ENCODE data around the gene LCORL. TPM values are rescaled to one million over a fixed set of nuclear protein-coding genes. Genes with fewer than 3 reads are reported as not detected.
"Not testable (repeated sequence)": the region's sequence is repeated elsewhere in the genome, so short reads cannot be mapped to it uniquely, and the experiment has no call there.

LCORL gene
- polyA plus RNA-seq, 3 donors from 2014 or later: 8.2 to 15.1 (median 10.6) TPM

- not testable (repeated sequence) for H3K4me3 Mint-ChIP-seq; H3K4me1 Mint-ChIP-seq; H3K27ac Mint-ChIP-seq; H3K36me3 Mint-ChIP-seq; H3K27me3 Mint-ChIP-seq (ENCODE audit: low read depth in 3 of 3); H3K9me3 Mint-ChIP-seq; DNase-seq
These were observed 171.3 kb downstream of the LCORL start for GRCh38 chr4:17850295-17850694.

DNA sequence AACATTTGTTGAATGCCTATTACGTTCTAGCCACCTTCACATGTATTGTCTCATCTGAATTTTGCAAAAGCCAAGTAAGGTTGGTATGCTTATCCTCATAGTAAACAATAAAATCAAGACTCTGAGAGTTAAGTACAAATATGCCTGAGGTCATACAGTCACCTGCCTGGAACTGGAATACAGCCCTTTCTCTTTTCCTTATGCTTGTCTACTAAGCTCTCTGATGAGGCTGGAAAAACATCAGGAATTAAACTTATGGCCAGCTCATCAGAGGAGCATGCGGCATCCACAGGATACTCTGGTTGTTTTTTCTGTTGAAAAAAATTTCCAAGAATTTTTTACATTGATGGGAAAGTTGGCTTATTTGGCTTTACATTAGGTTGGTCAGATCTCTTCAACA is 175.3 kb downstream of the LCORL start:
- Mint-ChIP-seq H3K27me3 (ENCODE audit: low read depth in 3 of 3) (no peaks in the 10 kb centered on the region), H3K4me3 (no peak overlapping the region), H3K27ac (no peak overlapping the region), H3K36me3 (peaks cover 0 to 8% (median 5%) of the 10 kb centered on the region in 3 donors), H3K9me3 (peaks cover 0 to 3% (median 0%) of the 10 kb centered on the region in 6 donors), H3K4me1 (no peaks in the 10 kb centered on the region)
- DNase-seq: no peak

- no peak for DNase-seq
- Mint-ChIP-seq H3K27me3 (ENCODE audit: low read depth in 3 of 3) (no peaks in the 10 kb centered on the region), H3K27ac (peak overlapping the region in 1 of 6 donors; percentile 41), H3K36me3 (peaks cover 0 to 5% (median 0%) of the 10 kb centered on the region in 3 donors), H3K4me3 (no peak overlapping the region), H3K9me3 (no peaks in the 10 kb centered on the region), H3K4me1 (peaks cover 11 to 25% of the 10 kb centered on the region in 2 donors)
These were observed 197.5 kb downstream of the LCORL start for GRCh38 chr4:17823871-17824669.

GRCh38 chr4:17817027-17817426 is 204.5 kb downstream of the LCORL start:
- H3K9me3 Mint-ChIP-seq: no peaks in the 10 kb centered on the region
- peaks cover 16 to 26% of the 10 kb centered on the region in 2 donors for H3K4me1 Mint-ChIP-seq
- no peaks in the 10 kb centered on the region for H3K36me3 Mint-ChIP-seq
- H3K27me3 Mint-ChIP-seq (ENCODE audit: low read depth in 3 of 3): no peaks in the 10 kb centered on the region
- H3K27ac Mint-ChIP-seq: no peak overlapping the region
- peak; percentile 26 to 45 (median 29) for DNase-seq
- peak overlapping the region in 1 of 5 donors; percentile 55 for H3K4me3 Mint-ChIP-seq

DNA sequence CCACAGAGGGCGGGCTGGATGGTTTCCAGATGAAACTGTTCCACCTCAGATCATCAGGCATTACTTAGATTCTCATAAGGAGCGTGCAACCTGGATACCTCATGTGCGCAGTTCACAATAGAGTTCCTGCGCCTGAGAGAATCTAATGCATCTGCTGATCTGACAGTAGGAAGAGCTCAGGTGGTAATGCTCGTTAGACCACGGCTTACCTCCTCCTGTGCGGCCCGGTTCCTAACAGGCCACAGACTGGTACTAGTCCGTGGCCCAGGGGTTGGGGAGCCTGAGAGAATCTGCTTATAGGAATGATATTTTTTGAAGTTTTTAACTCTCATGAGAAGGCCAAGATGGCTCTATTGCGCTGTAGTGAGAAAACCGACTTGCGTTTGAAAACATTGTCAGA is 205.4 kb downstream of the LCORL start:
- Mint-ChIP-seq H3K4me3 (no peak overlapping the region), H3K27me3 (ENCODE audit: low read depth in 3 of 3) (no peaks in the 10 kb centered on the region), H3K36me3 (no peaks in the 10 kb centered on the region), H3K4me1 (peaks cover 19 to 27% of the 10 kb centered on the region in 2 donors), H3K9me3 (no peaks in the 10 kb centered on the region), H3K27ac (peak overlapping the region in 1 of 6 donors; percentile 46)
- no peak for DNase-seq

- Mint-ChIP-seq H3K4me3 (no peak overlapping the region), H3K9me3 (no peaks in the 10 kb centered on the region), H3K4me1 (peaks cover 31 to 41% of the 10 kb centered on the region in 2 donors), H3K27ac (peak overlapping the region in 1 of 6 donors; percentile 39), H3K36me3 (no peaks in the 10 kb centered on the region), H3K27me3 (ENCODE audit: low read depth in 3 of 3) (peaks cover 4 to 6% (median 4%) of the 10 kb centered on the region in 3 donors)
- no peak for DNase-seq
These were observed 207.4 kb downstream of the LCORL start for GRCh38 chr4:17814140-17814539.

DNA sequence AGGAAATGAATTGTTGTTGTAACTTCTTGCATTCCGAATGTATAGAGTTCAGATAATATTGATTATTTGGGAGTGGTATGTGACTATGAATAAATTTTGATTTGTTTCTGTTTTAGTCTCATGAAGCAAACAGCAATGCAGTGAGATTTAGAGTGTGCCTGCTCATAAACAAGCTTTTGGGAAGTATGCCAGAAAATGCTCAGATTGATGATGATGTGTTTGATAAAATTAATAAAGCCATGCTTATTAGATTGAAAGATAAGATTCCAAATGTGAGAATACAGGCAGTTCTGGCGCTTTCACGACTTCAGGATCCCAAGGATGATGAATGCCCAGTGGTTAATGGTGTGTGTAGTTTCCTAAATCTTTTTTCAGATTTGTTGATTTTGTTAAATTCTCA is 208.8 kb downstream of the LCORL start:
- H3K4me1 Mint-ChIP-seq: peaks cover 42 to 54% of the 10 kb centered on the region in 2 donors
- H3K36me3 Mint-ChIP-seq: no peaks in the 10 kb centered on the region
- no peak overlapping the region for H3K4me3 Mint-ChIP-seq
- H3K27me3 Mint-ChIP-seq (ENCODE audit: low read depth in 3 of 3): peaks cover 4 to 6% (median 4%) of the 10 kb centered on the region in 3 donors
- no peak overlapping the region for H3K27ac Mint-ChIP-seq
- no peaks in the 10 kb centered on the region for H3K9me3 Mint-ChIP-seq
- DNase-seq: no peak

GRCh38 chr4:17812125-17812524 is 209.4 kb downstream of the LCORL start:
- no peak for DNase-seq
- H3K27me3 Mint-ChIP-seq (ENCODE audit: low read depth in 3 of 3): peaks cover 4 to 6% (median 4%) of the 10 kb centered on the region in 3 donors
- no peaks in the 10 kb centered on the region for H3K9me3 Mint-ChIP-seq
- H3K4me1 Mint-ChIP-seq: peaks cover 45 to 54% of the 10 kb centered on the region in 2 donors
- peak overlapping the region in 4 of 5 donors; percentile 22 to 90 (median 34) for H3K4me3 Mint-ChIP-seq
- H3K27ac Mint-ChIP-seq: peak overlapping the region in 1 of 6 donors; percentile 13
- H3K36me3 Mint-ChIP-seq: no peaks in the 10 kb centered on the region

- H3K27ac Mint-ChIP-seq: peak overlapping the region; percentile 76 to 99 (median 99)
- H3K4me1 Mint-ChIP-seq: peaks cover 52 to 62% of the 10 kb centered on the region in 2 donors
- no peaks in the 10 kb centered on the region for H3K36me3 Mint-ChIP-seq
- H3K4me3 Mint-ChIP-seq: peak overlapping the region; percentile 90 to 99 (median 96)
- H3K9me3 Mint-ChIP-seq: no peaks in the 10 kb centered on the region
- no peak for DNase-seq
- H3K27me3 Mint-ChIP-seq (ENCODE audit: low read depth in 3 of 3): peaks cover 4 to 6% (median 4%) of the 10 kb centered on the region in 3 donors
These were observed 210.4 kb downstream of the LCORL start for GRCh38 chr4:17811078-17811603.

GRCh38 chr4:17810260-17811077 is 211.1 kb downstream of the LCORL start, which contains the start of the genes DCAF16 and NCAPG:
Gene DCAF16 (minus strand): TSS chr4:17810757. CDS start chr4:17804141, 6,616 bp downstream.
Gene NCAPG (plus strand): TSS chr4:17810979. CDS start chr4:17811078, 99 bp downstream.
- H3K27me3 Mint-ChIP-seq (ENCODE audit: low read depth in 3 of 3): peaks cover 4 to 6% (median 4%) of the 10 kb centered on the region in 3 donors
- H3K4me1 Mint-ChIP-seq: peaks cover 57 to 69% of the 10 kb centered on the region in 2 donors
- H3K4me3 Mint-ChIP-seq: peak within 1 kb of the TSS; percentile 90 to 99 (median 96)
- DNase-seq: peak; percentile 99
- H3K36me3 Mint-ChIP-seq: no peaks in the 10 kb centered on the region
- no peaks in the 10 kb centered on the region for H3K9me3 Mint-ChIP-seq
- peak within 1 kb of the TSS; percentile 97 to 99 (median 99) for H3K27ac Mint-ChIP-seq

- DNase-seq: peak in 1 of 3 donors; percentile 11
- peak overlapping the region; percentile 90 to 99 (median 96) for H3K4me3 Mint-ChIP-seq
- peaks cover 4 to 6% (median 4%) of the 10 kb centered on the region in 3 donors for H3K27me3 Mint-ChIP-seq (ENCODE audit: low read depth in 3 of 3)
- no peaks in the 10 kb centered on the region for H3K9me3 Mint-ChIP-seq
- peak overlapping the region; percentile 97 to 99 (median 99) for H3K27ac Mint-ChIP-seq
- peaks cover 0 to under 1% (median 0%) of the 10 kb centered on the region in 3 donors for H3K36me3 Mint-ChIP-seq
- H3K4me1 Mint-ChIP-seq: peaks cover 59 to 75% of the 10 kb centered on the region in 2 donors
These were observed 211.9 kb downstream of the LCORL start for GRCh38 chr4:17809667-17810066.

- no peaks in the 10 kb centered on the region for H3K9me3 Mint-ChIP-seq
- no peak for DNase-seq
- peaks cover 59 to 81% of the 10 kb centered on the region in 2 donors for H3K4me1 Mint-ChIP-seq
- peaks cover 3 to 20% (median 8%) of the 10 kb centered on the region in 3 donors for H3K36me3 Mint-ChIP-seq
- peak overlapping the region in 3 of 5 donors; percentile 6 to 72 (median 55) for H3K4me3 Mint-ChIP-seq
- H3K27me3 Mint-ChIP-seq (ENCODE audit: low read depth in 3 of 3): peaks cover 4 to 6% (median 4%) of the 10 kb centered on the region in 3 donors
- peak overlapping the region in 3 of 6 donors; percentile 26 to 99 (median 78) for H3K27ac Mint-ChIP-seq
These were observed 214.1 kb downstream of the LCORL start for GRCh38 chr4:17807446-17807845.

- peaks cover 48 to 68% of the 10 kb centered on the region in 2 donors for H3K4me1 Mint-ChIP-seq
- no peaks in the 10 kb centered on the region for H3K9me3 Mint-ChIP-seq
- H3K27ac Mint-ChIP-seq: peak overlapping the region in 1 of 6 donors; percentile 34
- DNase-seq: no peak
- H3K36me3 Mint-ChIP-seq: peaks cover 8 to 26% (median 8%) of the 10 kb centered on the region in 3 donors
- H3K4me3 Mint-ChIP-seq: no peak overlapping the region
- H3K27me3 Mint-ChIP-seq (ENCODE audit: low read depth in 3 of 3): peaks cover 3 to 4% (median 3%) of the 10 kb centered on the region in 3 donors
These were observed 215.9 kb downstream of the LCORL start for GRCh38 chr4:17805580-17806155.
